Measurements from ENCODE around the gene AGAP3.
A peak's percentile ranks its signal among the peaks of the same experiment; 100 is the strongest.

AGAP3 gene

GRCh38 chr7:151141311-151141854 lies 55.1 kb downstream of the AGAP3 start:
- H3K36me3 ChIP-seq (ENCODE audit: low read depth) = peaks cover 41% of the 10 kb centered on the region

GRCh38 chr7:151141855-151142685 lies 55.8 kb downstream of the AGAP3 start:
- Histone ChIP-seq H3K27ac (ENCODE audit: poor library complexity, severe bottlenecking) (no peak overlapping the region), H3K36me3 (ENCODE audit: low read depth) (peaks cover 39% of the 10 kb centered on the region), H3K4me3 (ENCODE audit: severe bottlenecking) (no peak overlapping the region), H3K4me1 (ENCODE audit: insufficient read depth, poor library complexity, severe bottlenecking) (no peaks in the 10 kb centered on the region), H3K27me3 (ENCODE audit: insufficient read depth, poor library complexity, severe bottlenecking) (no peaks in the 10 kb centered on the region), H3K9me3 (ENCODE audit: severe bottlenecking) (no peaks in the 10 kb centered on the region)
- ATAC-seq (ENCODE audit: low read depth) = no peak
- peak; percentile 68 for DNase-seq (ENCODE audit: low spot score)
- no peak for TF ChIP-seq CTCF (IDR thresholded peaks at IDR 0.05; ENCODE audit: poor library complexity, severe bottlenecking)

More at GRCh38 chr7:151141311-151141854, 55.1 kb downstream of the AGAP3 start:
- H3K9me3 ChIP-seq (ENCODE audit: severe bottlenecking) = no peaks in the 10 kb centered on the region
- H3K27me3 ChIP-seq (ENCODE audit: insufficient read depth, poor library complexity, severe bottlenecking) = no peaks in the 10 kb centered on the region
- H3K27ac ChIP-seq (ENCODE audit: poor library complexity, severe bottlenecking) = no peak overlapping the region
- no peaks in the 10 kb centered on the region for H3K4me1 ChIP-seq (ENCODE audit: insufficient read depth, poor library complexity, severe bottlenecking)
- no peak overlapping the region for H3K4me3 ChIP-seq (ENCODE audit: severe bottlenecking)
- ATAC-seq (ENCODE audit: low read depth) = no peak
- no peak for DNase-seq (ENCODE audit: low spot score)
- no peak for TF ChIP-seq CTCF (IDR thresholded peaks at IDR 0.05; ENCODE audit: poor library complexity, severe bottlenecking)

GRCh38 chr7:151142686-151143040 lies 56.4 kb downstream of the AGAP3 start:
- Histone ChIP-seq H3K4me3 (ENCODE audit: severe bottlenecking) (no peak overlapping the region), H3K9me3 (ENCODE audit: severe bottlenecking) (no peaks in the 10 kb centered on the region), H3K27ac (ENCODE audit: poor library complexity, severe bottlenecking) (no peak overlapping the region), H3K36me3 (ENCODE audit: low read depth) (peaks cover 36% of the 10 kb centered on the region), H3K4me1 (ENCODE audit: insufficient read depth, poor library complexity, severe bottlenecking) (no peaks in the 10 kb centered on the region), H3K27me3 (ENCODE audit: insufficient read depth, poor library complexity, severe bottlenecking) (no peaks in the 10 kb centered on the region)
- DNase-seq (ENCODE audit: low spot score) (peak; percentile 52), ATAC-seq (ENCODE audit: low read depth) (no peak)
- no peak for TF ChIP-seq CTCF (IDR thresholded peaks at IDR 0.05; ENCODE audit: poor library complexity, severe bottlenecking)

- Histone ChIP-seq H3K36me3 (ENCODE audit: low read depth) (peaks cover 36% of the 10 kb centered on the region), H3K27me3 (ENCODE audit: insufficient read depth, poor library complexity, severe bottlenecking) (no peaks in the 10 kb centered on the region), H3K27ac (ENCODE audit: poor library complexity, severe bottlenecking) (no peak overlapping the region), H3K9me3 (ENCODE audit: severe bottlenecking) (no peaks in the 10 kb centered on the region), H3K4me1 (ENCODE audit: insufficient read depth, poor library complexity, severe bottlenecking) (no peaks in the 10 kb centered on the region), H3K4me3 (ENCODE audit: severe bottlenecking) (no peak overlapping the region)
- TF ChIP-seq CTCF (IDR thresholded peaks at IDR 0.05; ENCODE audit: poor library complexity, severe bottlenecking) = no peak
- ATAC-seq (ENCODE audit: low read depth) = no peak
- DNase-seq (ENCODE audit: low spot score) = peak; percentile 34
Measured at GRCh38 chr7:151143261-151144015, 57.2 kb downstream of the AGAP3 start.

All from RWPE2 (cell line).